Mesenchymal stem cell (in vitro differentiated cells and primary cell): ENCODE data around the gene CUTA. TPM values are rescaled to one million over a fixed set of nuclear protein-coding genes. Genes with fewer than 3 reads are reported as not detected.

Experiments used
- DNase-seq: peaks from one replicate; pipeline ENCODE4 v3.0.0-alpha.2; 2013
- H2AFZ ChIP-seq: one replicate; pipeline ENCODE4 v1.6.1; 2013; ENCODE audit warnings: low read depth, mild to moderate bottlenecking, control low read depth, inconsistent platforms, low read length, moderate library complexity
- H2AK5ac ChIP-seq: 2 replicates; pipeline ENCODE4 v1.6.1; 2013; ENCODE audit warnings: low read length, moderate library complexity, mild to moderate bottlenecking, inconsistent platforms; ENCODE audit not compliant: severe bottlenecking
- H2BK120ac ChIP-seq: one replicate; pipeline ENCODE4 v1.6.1; 2013; ENCODE audit warnings: low read depth, mild to moderate bottlenecking, inconsistent platforms, low read length, moderate library complexity
- H2BK12ac ChIP-seq, 2 experiments: one replicate each; pipeline ENCODE4 v1.6.1; 2013; ENCODE audit warnings: inconsistent platforms in 2 of 2, low read length in 2 of 2, mild to moderate bottlenecking in 2 of 2, moderate library complexity in 2 of 2, control low read depth in 1 of 2
- H2BK15ac ChIP-seq: one replicate; pipeline ENCODE4 v1.6.1; 2013; ENCODE audit warnings: mild to moderate bottlenecking, low read depth, inconsistent platforms; ENCODE audit not compliant: poor library complexity, severe bottlenecking
- H2BK5ac ChIP-seq: 2 replicates; pipeline ENCODE4 v1.6.1; 2013; ENCODE audit warnings: low read depth, mild to moderate bottlenecking, low read length, control low read depth, inconsistent platforms; ENCODE audit not compliant: poor library complexity, severe bottlenecking
- H3K14ac ChIP-seq, 2 experiments: one replicate each; pipeline ENCODE4 v1.6.1; 2013; ENCODE audit warnings: inconsistent platforms in 2 of 2, low read length in 2 of 2, control low read depth in 1 of 2, mild to moderate bottlenecking in 1 of 2, moderate library complexity in 1 of 2
- H3K18ac ChIP-seq, 2 experiments: one replicate each; pipeline ENCODE4 v1.6.1; 2013; ENCODE audit warnings: inconsistent platforms in 2 of 2, low read length in 2 of 2, control low read depth in 1 of 2, low read depth in 1 of 2, mild to moderate bottlenecking in 1 of 2
- H3K23ac ChIP-seq, 2 experiments: one replicate each; pipeline ENCODE4 v1.6.1; 2013; ENCODE audit warnings: inconsistent platforms in 2 of 2, low read length in 2 of 2, mild to moderate bottlenecking in 2 of 2, moderate library complexity in 2 of 2, control low read depth in 1 of 2
- H3K27ac ChIP-seq: 2 replicates; pipeline ENCODE4 v1.5.1; 2013; ENCODE audit warnings: mild to moderate bottlenecking, moderate library complexity, low read length, control low read depth, inconsistent platforms; ENCODE audit not compliant: poor library complexity, severe bottlenecking
- H3K27me3 ChIP-seq, 2 experiments: 2 replicates each; pipeline versions ENCODE4 v1.6.1 to v1.7.0; 2013; ENCODE audit warnings: low read length in 2 of 2, mild to moderate bottlenecking in 2 of 2, moderate library complexity in 2 of 2, control low read depth in 1 of 2, inconsistent platforms in 1 of 2; ENCODE audit not compliant: control insufficient read depth in 1 of 2, insufficient read depth in 1 of 2
- H3K36me3 ChIP-seq, 2 experiments: 2 replicates each; pipeline versions ENCODE4 v1.6.1 to v1.7.0; 2013; ENCODE audit warnings: low read length in 2 of 2, control low read depth in 1 of 2, inconsistent platforms in 1 of 2, low read depth in 1 of 2, mild to moderate bottlenecking in 1 of 2; ENCODE audit not compliant: insufficient read depth in 2 of 2, control insufficient read depth in 1 of 2
- H3K4ac ChIP-seq, 2 experiments: one replicate each; pipeline ENCODE4 v1.6.1; 2013; ENCODE audit warnings: inconsistent platforms in 2 of 2, low read length in 2 of 2, mild to moderate bottlenecking in 2 of 2, moderate library complexity in 2 of 2, control low read depth in 1 of 2, low read depth in 1 of 2
- H3K4me1 ChIP-seq: 2 replicates; pipeline ENCODE4 v1.6.1; 2013; ENCODE audit warnings: low read depth, low read length, control low read depth; ENCODE audit not compliant: control insufficient read depth, insufficient read depth
- H3K4me2 ChIP-seq: 2 replicates; pipeline ENCODE4 v1.6.1; 2013; ENCODE audit warnings: low read length, mild to moderate bottlenecking, inconsistent platforms; ENCODE audit not compliant: poor library complexity, severe bottlenecking
- H3K4me3 ChIP-seq, 2 experiments: 2 replicates each; pipeline versions ENCODE4 v1.5.1 to v1.7.0; 2013; ENCODE audit warnings: low read length in 2 of 2, mild to moderate bottlenecking in 2 of 2, control low read depth in 1 of 2, low read depth in 1 of 2; ENCODE audit not compliant: insufficient read depth in 1 of 2
- H3K79me1 ChIP-seq: replicated peaks from 2 replicates; pipeline ENCODE4 v1.6.1; 2013; ENCODE audit warnings: mild to moderate bottlenecking, control low read depth, low read length, inconsistent platforms; ENCODE audit not compliant: poor library complexity, severe bottlenecking
- H3K9ac ChIP-seq: 2 replicates; pipeline ENCODE4 v1.7.0; 2013; ENCODE audit warnings: mild to moderate bottlenecking, low read length, moderate library complexity
- H3K9me3 ChIP-seq: 2 replicates; pipeline ENCODE4 v1.7.0; 2013; ENCODE audit warnings: mild to moderate bottlenecking, low read length; ENCODE audit not compliant: control insufficient read depth
- H4K8ac ChIP-seq: one replicate; pipeline ENCODE4 v1.6.1; 2013; ENCODE audit warnings: inconsistent platforms, mild to moderate bottlenecking, low read length, moderate library complexity
- H4K91ac ChIP-seq: one replicate; pipeline ENCODE4 v1.6.1; 2013; ENCODE audit warnings: mild to moderate bottlenecking, low read length, inconsistent platforms
- WGBS: methylation state at CpG from one replicate; pipeline ENCODE4 v1.1.7; 2013; ENCODE audit warnings: mixed read lengths; 5-methylcytosine and 5-hydroxymethylcytosine counted together
- polyA plus RNA-seq, 2 experiments: library from polyadenylated mRNA; stranded (reverse); fragments of 200-250 nt; gene quantifications; one replicate each; pipeline ENCODE4 v1.2.3, GENCODE V29; 2013

CUTA gene
- 472 TPM for polyA plus RNA-seq (2013, experiment 1 of 2)
- polyA plus RNA-seq (2013, experiment 2 of 2) = 480 TPM

GRCh38 chr6:33417903-33418689 is at the start of gene CUTA:
TSS of gene CUTA (minus strand) at chr6:33418107. CDS start at chr6:33418000, 107 bp downstream.
- H3K27ac ChIP-seq = peak within 1 kb of the TSS; percentile 87
- peak within 1 kb of the TSS; percentile 99 for H3K9ac ChIP-seq
- H3K18ac ChIP-seq = peak within 1 kb of the TSS; percentile 56 to 93
- peak within 1 kb of the TSS; percentile 81 for H3K4me2 ChIP-seq
- H3K23ac ChIP-seq = peak within 1 kb of the TSS in 1 of 2 experiments; percentile 35
- H3K9me3 ChIP-seq = no peaks in the 10 kb centered on the region
- peaks cover 29% of the 10 kb centered on the region for H3K4me1 ChIP-seq
- peak within 1 kb of the TSS; percentile 79 to 90 for H3K4ac ChIP-seq
- H3K36me3 ChIP-seq = peaks cover 33 to 53% of the 10 kb centered on the region in 2 experiments
- H2BK120ac ChIP-seq = peak within 1 kb of the TSS; percentile 56
- H2BK12ac ChIP-seq = peak within 1 kb of the TSS; percentile 73 to 94
- peak within 1 kb of the TSS; percentile 76 to 99 for H3K4me3 ChIP-seq
- H2BK5ac ChIP-seq = peak within 1 kb of the TSS; percentile 48
- H3K14ac ChIP-seq = peak within 1 kb of the TSS in 1 of 2 experiments; percentile 96
- WGBS = under 1% methylated on average over 47 of the region's 51 CpGs
- H4K91ac ChIP-seq = peak within 1 kb of the TSS; percentile 96
- peak within 1 kb of the TSS; percentile 64 for H2AFZ ChIP-seq
- H3K79me1 ChIP-seq = peaks cover 23% of the 10 kb centered on the region
- no peaks in the 10 kb centered on the region for H3K27me3 ChIP-seq
- peak within 1 kb of the TSS; percentile 96 for H4K8ac ChIP-seq
- peak within 1 kb of the TSS; percentile 87 for H2BK15ac ChIP-seq
- H2AK5ac ChIP-seq = peak within 1 kb of the TSS; percentile 82
- DNase-seq = peak; percentile 100

- Histone ChIP-seq H2BK5ac (no peak overlapping the region), H3K27me3 (peaks cover 2 to 4% of the 10 kb centered on the region in 2 experiments), H3K14ac (no peak overlapping the region), H2BK15ac (no peak overlapping the region), H4K8ac (no peak overlapping the region), H3K4me2 (no peak overlapping the region), H3K36me3 (no peaks in the 10 kb centered on the region), H3K23ac (no peak overlapping the region), H3K27ac (no peak overlapping the region), H3K4me3 (no peak overlapping the region), H2BK12ac (no peak overlapping the region), H2AK5ac (no peak overlapping the region), H2AFZ (no peak overlapping the region), H4K91ac (no peak overlapping the region), H3K79me1 (no peaks in the 10 kb centered on the region), H3K9me3 (peaks cover 7% of the 10 kb centered on the region), H2BK120ac (no peak overlapping the region), H3K18ac (no peak overlapping the region), H3K4ac (no peak overlapping the region), H3K4me1 (no peaks in the 10 kb centered on the region), H3K9ac (no peak overlapping the region)
- DNase-seq = no peak
- WGBS = 87% methylated on average over 5 of the region's 7 CpGs
Observed at GRCh38 chr6:33467091-33467490, 49.2 kb upstream of the CUTA start.

- DNase-seq = no peak
- no peak overlapping the region for H2BK12ac ChIP-seq
- H3K27ac ChIP-seq = no peak overlapping the region
- H3K36me3 ChIP-seq = no peaks in the 10 kb centered on the region
- H3K4me3 ChIP-seq = no peak overlapping the region
- H3K9me3 ChIP-seq = peaks cover 7% of the 10 kb centered on the region
- no peak overlapping the region for H2AFZ ChIP-seq
- H3K4me1 ChIP-seq = no peaks in the 10 kb centered on the region
- no peak overlapping the region for H3K18ac ChIP-seq
- no peak overlapping the region for H2BK15ac ChIP-seq
- H3K4ac ChIP-seq = no peak overlapping the region
- no peak overlapping the region for H4K91ac ChIP-seq
- no peaks in the 10 kb centered on the region for H3K79me1 ChIP-seq
- no peak overlapping the region for H3K9ac ChIP-seq
- peaks cover 2 to 4% of the 10 kb centered on the region in 2 experiments for H3K27me3 ChIP-seq
- no peak overlapping the region for H3K4me2 ChIP-seq
- no peak overlapping the region for H3K14ac ChIP-seq
- H4K8ac ChIP-seq = no peak overlapping the region
- H2BK5ac ChIP-seq = no peak overlapping the region
- WGBS = 91% methylated on average over 4 of the region's 4 CpGs
- no peak overlapping the region for H2BK120ac ChIP-seq
- no peak overlapping the region for H2AK5ac ChIP-seq
- no peak overlapping the region for H3K23ac ChIP-seq
Observed at GRCh38 chr6:33466075-33466735, 48.3 kb upstream of the CUTA start.

- H3K9me3 ChIP-seq = no peaks in the 10 kb centered on the region
- H3K14ac ChIP-seq = no peak overlapping the region
- H3K27ac ChIP-seq = no peak overlapping the region
- H4K91ac ChIP-seq = no peak overlapping the region
- no peak overlapping the region for H2BK15ac ChIP-seq
- no peak overlapping the region for H3K4ac ChIP-seq
- no peak overlapping the region for H2AFZ ChIP-seq
- H3K23ac ChIP-seq = no peak overlapping the region
- H3K4me1 ChIP-seq = peaks cover 5% of the 10 kb centered on the region
- H2AK5ac ChIP-seq = no peak overlapping the region
- no peak overlapping the region for H2BK12ac ChIP-seq
- peaks cover 24% of the 10 kb centered on the region for H3K79me1 ChIP-seq
- H4K8ac ChIP-seq = no peak overlapping the region
- no peak overlapping the region for H2BK120ac ChIP-seq
- H3K18ac ChIP-seq = no peak overlapping the region
- no peak for DNase-seq
- H2BK5ac ChIP-seq = no peak overlapping the region
- H3K4me3 ChIP-seq = no peak overlapping the region
- 75% methylated on average over 2 of the region's 2 CpGs for WGBS
- peaks cover 0 to 2% of the 10 kb centered on the region in 2 experiments for H3K27me3 ChIP-seq
- no peak overlapping the region for H3K4me2 ChIP-seq
- no peak overlapping the region for H3K9ac ChIP-seq
- peaks cover 10 to 20% of the 10 kb centered on the region in 2 experiments for H3K36me3 ChIP-seq
Observed at GRCh38 chr6:33459226-33459625, 41.3 kb upstream of the CUTA start.
